Pancreas (tissue), 10 donors: ENCODE measurements around the gene SLC25A48. TPM values are rescaled to one million over a fixed set of nuclear protein-coding genes. Genes with fewer than 3 reads are reported as not detected.

Source experiments
- ATAC-seq, 4 donors: fragments of 200-7000 bp; cut with Tn5 transposase; one replicate each; pipeline versions ENCODE4 v1.8.0 to v1.9.1; 2020; ENCODE audit warnings: mild to moderate bottlenecking in 4 of 4, moderate library complexity in 4 of 4
- DNase-seq, 6 donors: peaks; one replicate each; pipeline ENCODE4 v3.0.0-alpha.2; 2020
- FAIRE-seq: peaks from 2 replicates; lab custom pipeline; 2012; peaks lifted over from hg19 to GRCh38; lab: Jason Lieb, UNC
- H3K27ac ChIP-seq, 4 donors: fragments of 200-600 bp; sonication (generic); 1 replicate in 3 of 4; 2 replicates in 1 of 4; pipeline versions ENCODE4 v1.5.0 to v1.8.0; 2020
- H3K27me3 ChIP-seq, 4 donors: fragments of 200-600 bp; one replicate each; pipeline ENCODE4 v1.8.0; 2021
- H3K36me3 ChIP-seq, 3 donors: fragments of 200-600 bp; sonication (generic) in 1 of 3; one replicate each; pipeline versions ENCODE4 v1.5.0 to v1.8.0; 2020 to 2021
- H3K4me1 ChIP-seq, 3 donors: fragments of 200-600 bp; one replicate each; pipeline ENCODE4 v1.8.0; 2021
- H3K4me3 ChIP-seq, 4 donors: fragments of 200-600 bp; sonication (generic) in 2 of 4; one replicate each; pipeline versions ENCODE4 v1.5.0 to v1.8.0; 2020 to 2021
- H3K9me3 ChIP-seq, 4 donors: fragments of 200-600 bp; one replicate each; pipeline ENCODE4 v1.8.0; 2021
- CTCF ChIP-seq, 4 donors: fragments of 200-600 bp; sonication (generic) in 3 of 4; IDR thresholded peaks; one replicate each; pipeline versions ENCODE4 v1.5.0 to v1.8.0; 2021; ENCODE audit warnings: antibody characterized with exemption in 4 of 4
- WGBS, 2 donors: extraction: QIAGEN DNeasy Blood & Tissue Kit; methylation state at CpG; one replicate each; pipeline ENCODE4 v1.1.7; 2013; 5-methylcytosine and 5-hydroxymethylcytosine counted together
- intact Hi-C, 3 donors: fragments of 100-400 bp; cut with DNase I; formaldehyde crosslinking; loops; one replicate each; pipeline versions ENCODE4 v1.11.1 to v1.14.2; 2022
- polyA plus RNA-seq, 2 donors: library from polyadenylated mRNA; stranded (reverse); fragments of 200-250 nt; gene quantifications; one replicate each; pipeline ENCODE4 v1.2.3, GENCODE V29; 2013
- total RNA-seq, 6 donors: library from RNA; stranded (reverse); fragmentation: NEBNext Ultra II Directional in 4 of 6; extraction: Animal tissue kit (Norgen Biotek cat#: 25700) in 4 of 6; gene quantifications; one replicate each; pipeline versions ENCODE4 v1.2.1 to v1.2.4, GENCODE V29; 2021 to 2023
- donor health status: healthy with polysubstance abuse.
- donor health status: DM: no; HTN: no; CAD: no; lungs with moderate emphysema.
- donor health status: DM: no; HTN: no; CAD: no.
- donor health status: control.
- donor health status: control.
- donor health status: Bipolar disorder and iron deficiency.
- donor health status: DM: yes; HTN: yes; CAD: no.
- donor health status: DM: no; HTN: no; CAD: no.
- donor health status: DM: no; HTN: no; CAD: no.
- donor health status: DM: yes; HTN: yes; CAD: no.

SLC25A48 gene
- total and polyA plus RNA-seq, 8 donors, result 0.37 to 3.2 (median 1.2) TPM

- H3K9me3 ChIP-seq, result no peaks in the 10 kb centered on the region
- ATAC-seq (no peak), FAIRE-seq (no peak), DNase-seq (no peak)
- no peak overlapping the region for H3K27ac ChIP-seq
- no peak for TF ChIP-seq CTCF (IDR thresholded peaks at IDR 0.05)
- H3K4me3 ChIP-seq, result no peak overlapping the region
- no peaks in the 10 kb centered on the region for H3K27me3 ChIP-seq
- intact Hi-C loops, result loop anchor here in 1 of 3 donors (5.0 to 10.0 kb wide), 2 partner anchors 270 to 367 kb away; no protein-coding TSS in a partner anchor
- 79 to 84% methylated on average over 11 to 12 of the region's 12 CpGs for WGBS, 2 donors
- H3K36me3 ChIP-seq, result no peaks in the 10 kb centered on the region
- no peaks in the 10 kb centered on the region for H3K4me1 ChIP-seq
Observed at GRCh38 chr5:135831851-135832555, 2.5 kb upstream of the SLC25A48 start.

- H3K27me3 ChIP-seq, result no peaks in the 10 kb centered on the region
- ATAC-seq (no peak), DNase-seq (no peak), FAIRE-seq (no peak)
- intact Hi-C loops, result loop anchor here in 1 of 3 donors (5.0 to 10.0 kb wide), 2 partner anchors 271 to 368 kb away; no protein-coding TSS in a partner anchor
- no peak overlapping the region for H3K4me3 ChIP-seq
- H3K4me1 ChIP-seq, result no peaks in the 10 kb centered on the region
- H3K36me3 ChIP-seq, result no peaks in the 10 kb centered on the region
- 90 to 92% methylated on average over 14 of the region's 14 CpGs for WGBS, 2 donors
- no peak overlapping the region for H3K27ac ChIP-seq
- TF ChIP-seq CTCF (IDR thresholded peaks at IDR 0.05), result no peak
- no peaks in the 10 kb centered on the region for H3K9me3 ChIP-seq
Observed at GRCh38 chr5:135832941-135833920, 1.2 kb upstream of the SLC25A48 start.

GRCh38 chr5:135833961-135834638 lies 363 bp upstream of the SLC25A48 start:
- ATAC-seq, result peak in 3 of 4 donors; percentile 7 to 27 (median 14)
- H3K4me3 ChIP-seq, result peak overlapping the region in 3 of 4 donors; percentile 26 to 60 (median 48)

More at GRCh38 chr5:135833961-135834638, 363 bp upstream of the SLC25A48 start:
- no peaks in the 10 kb centered on the region for H3K36me3 ChIP-seq
- peak in 3 of 4 donors; percentile 28 to 67 (median 65) for TF ChIP-seq CTCF (IDR thresholded peaks at IDR 0.05)
- 28 to 29% methylated on average over 16 of the region's 16 CpGs for WGBS, 2 donors
- peak overlapping the region in 1 of 4 donors; percentile 84 for H3K27ac ChIP-seq
- FAIRE-seq (no peak), DNase-seq (no peak)
- no peaks in the 10 kb centered on the region for H3K27me3 ChIP-seq
- no peaks in the 10 kb centered on the region for H3K4me1 ChIP-seq
- H3K9me3 ChIP-seq, result no peaks in the 10 kb centered on the region
- intact Hi-C loops, result loop anchor here in 1 of 3 donors (5.0 to 10.0 kb wide), 2 partner anchors 272 to 369 kb away; no protein-coding TSS in a partner anchor
